DMS53 treated with DMSO at 0.1 percent for 48 hours (cell line): ENCODE data around the gene SREK1IP1.

Source experiments
- DNase-seq: peaks from one replicate; lab custom pipeline; 2025; ENCODE audit not compliant: unreplicated experiment; lab: John Stamatoyannopoulos, UW

The SREK1IP1 gene

GRCh38 chr5:64768358-64769312, at the start of gene SREK1IP1, which contains the start of gene CWC27:
SREK1IP1 (minus strand) TSS chr5:64768691; CDS start chr5:64768517, 174 bp downstream.
CWC27 (plus strand) TSS chr5:64768930; CDS start chr5:64769147, 217 bp downstream.
- peak; percentile 91 for DNase-seq

- DNase-seq: no peak
Measured at GRCh38 chr5:64818245-64818644, 49.8 kb upstream of the SREK1IP1 start.

GRCh38 chr5:64814073-64814472, 45.6 kb upstream of the SREK1IP1 start:
- no peak for DNase-seq

- DNase-seq: peak; percentile 55
Measured at GRCh38 chr5:64811050-64811640, 42.7 kb upstream of the SREK1IP1 start.

GRCh38 chr5:64807520-64807919, 39.0 kb upstream of the SREK1IP1 start:
- peak; percentile 89 for DNase-seq

- no peak for DNase-seq
Measured at GRCh38 chr5:64806537-64806936, 38.0 kb upstream of the SREK1IP1 start.

GRCh38 chr5:64800926-64801325, 32.4 kb upstream of the SREK1IP1 start:
- no peak for DNase-seq

GRCh38 chr5:64796301-64796700, 27.8 kb upstream of the SREK1IP1 start:
- DNase-seq: no peak

- DNase-seq: no peak
Measured at GRCh38 chr5:64794053-64794770, 25.7 kb upstream of the SREK1IP1 start.

- DNase-seq: peak; percentile 30
Measured at GRCh38 chr5:64792469-64792868, 24.0 kb upstream of the SREK1IP1 start.

- no peak for DNase-seq
Measured at GRCh38 chr5:64790210-64790609, 21.7 kb upstream of the SREK1IP1 start.

GRCh38 chr5:64789457-64789856, 21.0 kb upstream of the SREK1IP1 start:
- DNase-seq: no peak

GRCh38 chr5:64788156-64788555, 19.7 kb upstream of the SREK1IP1 start:
- no peak for DNase-seq

- DNase-seq: no peak
Measured at GRCh38 chr5:64786372-64786771, 17.9 kb upstream of the SREK1IP1 start.

- DNase-seq: peak; percentile 79
Measured at GRCh38 chr5:64784451-64785025, 16.0 kb upstream of the SREK1IP1 start.

- DNase-seq: no peak
Measured at GRCh38 chr5:64775291-64775690, 6.8 kb upstream of the SREK1IP1 start.

GRCh38 chr5:64773533-64773932, 5.0 kb upstream of the SREK1IP1 start:
- no peak for DNase-seq

- DNase-seq: no peak
Measured at GRCh38 chr5:64771736-64772135, 3.2 kb upstream of the SREK1IP1 start.

- no peak for DNase-seq
Measured at GRCh38 chr5:64769855-64770254, 1.4 kb upstream of the SREK1IP1 start.

- peak; percentile 25 for DNase-seq
Measured at GRCh38 chr5:64767959-64768357, 533 bp downstream of the SREK1IP1 start.

- no peak for DNase-seq
Measured at GRCh38 chr5:64766941-64767340, 1.6 kb downstream of the SREK1IP1 start.
